Adrenal gland (tissue), 5 donors: ENCODE data around the gene GCSAM.

Experiments
- CTCF ChIP-seq, 6 experiments: fragments of 450-650 bp in 4 of 6; fragments of 200-600 bp in 2 of 6; sonication (generic) in 1 of 6; IDR thresholded peaks; 1 replicate in 5 of 6; 2 replicates in 1 of 6; pipeline versions ENCODE4 v1.5.1 to v1.8.0; 2016 to 2021; ENCODE audit warnings: antibody characterized with exemption in 6 of 6, mild to moderate bottlenecking in 2 of 6, moderate library complexity in 1 of 6
- POLR2A ChIP-seq, 2 donors: fragments of 450-650 bp; IDR thresholded peaks; one replicate each; pipeline ENCODE4 v1.6.1; 2017; ENCODE audit warnings: antibody characterized with exemption in 2 of 2, mild to moderate bottlenecking in 2 of 2, moderate library complexity in 1 of 2
- donor health status: DM: no; HTN: no; CAD: no.

GRCh38 chr3:112097378-112097777, 35.7 kb downstream of the GCSAM start:
- TF ChIP-seq CTCF (IDR thresholded peaks at IDR 0.05) (no peak), POLR2A (IDR thresholded peaks at IDR 0.05) (no peak)
